ENCODE results near the gene MAP2K6. TPM values are rescaled to one million over a fixed set of nuclear protein-coding genes. Genes with fewer than 3 reads are reported as not detected.

The MAP2K6 gene
- total RNA-seq, 1 experiment from 2014 or later = 17.7 TPM

- no peak overlapping the region for H3K9ac ChIP-seq (ENCODE audit: extremely low read depth, insufficient read length, low read length)
- H3K23me2 ChIP-seq (ENCODE audit: insufficient read length, low read depth, low read length, poor library complexity, severe bottlenecking) = no peaks in the 10 kb centered on the region
- Mint-ChIP-seq H3K4me1 (no peaks in the 10 kb centered on the region), H3K9me3 (no peaks in the 10 kb centered on the region; a peak in 2 of 5 replicates), H3K4me3 (no peak overlapping the region), H3K36me3 (ENCODE audit: insufficient read depth in 1 of 3, low read depth in 3 of 3) (peaks cover 8 to 15% (median 15%) of the 10 kb centered on the region in 3 experiments; a peak in 6 of 7 replicates), H3K27me3 (ENCODE audit: low read depth) (no peaks in the 10 kb centered on the region; the same call in 1 of the 2 replicates), H3K27ac (no peak overlapping the region)
- no peaks in the 10 kb centered on the region for H3K79me1 ChIP-seq (ENCODE audit: insufficient read depth, low read depth, low read length, poor library complexity, severe bottlenecking)
- no peak for TF ChIP-seq CTCF (conservative IDR thresholded peaks at IDR 0.05)
- no peak overlapping the region for H2BK12ac ChIP-seq (ENCODE audit: insufficient read length, low read depth, low read length)
- H4K8ac ChIP-seq (replicated peaks; ENCODE audit: insufficient read length, low read depth, low read length) = no peak overlapping the region
- H3K27me3 ChIP-seq (ENCODE audit: insufficient read depth, low read length) = no peaks in the 10 kb centered on the region
- WGBS (ENCODE audit: extremely low coverage, insufficient read length, low lambda C conversion rate) = no CpG with 5 or more reads among the region's 2 CpGs
- H3K23ac ChIP-seq (ENCODE audit: insufficient read length, low read depth, low read length) = no peak overlapping the region
- no peak overlapping the region for H3K4ac ChIP-seq (ENCODE audit: low read depth, low read length)
- H2BK5ac ChIP-seq (ENCODE audit: insufficient read length, low read length) = no peak overlapping the region
- no peaks in the 10 kb centered on the region for H3K79me2 ChIP-seq (ENCODE audit: insufficient read depth, low read length)
- H3K18ac ChIP-seq (ENCODE audit: insufficient read length, low read depth, low read length) = no peak overlapping the region
- no peak overlapping the region for H4K91ac ChIP-seq (ENCODE audit: insufficient read length, low read depth, low read length)
- H4K5ac ChIP-seq (ENCODE audit: insufficient read length, low read depth, low read length) = no peak overlapping the region
- no peak overlapping the region for H2AFZ ChIP-seq (ENCODE audit: low read length)
- H3K14ac ChIP-seq (ENCODE audit: insufficient read depth, low read length) = no peak overlapping the region
- H3K4me2 ChIP-seq (ENCODE audit: insufficient read depth, insufficient read length, low read length) = no peak overlapping the region
- no peak overlapping the region for H2BK20ac ChIP-seq (ENCODE audit: low read depth, low read length, poor library complexity, severe bottlenecking)
- no peak overlapping the region for H3T11ph ChIP-seq (ENCODE audit: low read length)
- H2BK120ac ChIP-seq (ENCODE audit: low read depth, low read length, poor library complexity, severe bottlenecking) = no peak overlapping the region
- H2AK5ac ChIP-seq (ENCODE audit: insufficient read length, low read length) = no peak overlapping the region
- no peak for DNase-seq
- H2BK15ac ChIP-seq (ENCODE audit: low read depth, low read length) = no peak overlapping the region
- H3K4me1 ChIP-seq (ENCODE audit: insufficient read depth, low read length) = no peaks in the 10 kb centered on the region
- H3K9me3 ChIP-seq (ENCODE audit: control insufficient read depth, low read depth, low read length) = no peaks in the 10 kb centered on the region
- no peak overlapping the region for H3K27ac ChIP-seq (ENCODE audit: insufficient read length, low read depth, low read length)
- H3K56ac ChIP-seq (ENCODE audit: insufficient read length, low read depth, low read length) = no peak overlapping the region
- H4K20me1 ChIP-seq (ENCODE audit: control insufficient read depth, insufficient read depth, insufficient read length) = no peaks in the 10 kb centered on the region
Observed at GRCh38 chr17:69555056-69555455, 140.6 kb downstream of the MAP2K6 start.
